GM21360 (cell line): ENCODE results near the gene MPPED1.

Experiments
- ATAC-seq: cut with Tn5 transposase; IDR thresholded peaks from one replicate; pipeline ENCODE4 v1.9.1; 2021; ENCODE audit warnings: mild to moderate bottlenecking, moderate library complexity; ENCODE audit not compliant: unreplicated experiment

Gene MPPED1

DNA sequence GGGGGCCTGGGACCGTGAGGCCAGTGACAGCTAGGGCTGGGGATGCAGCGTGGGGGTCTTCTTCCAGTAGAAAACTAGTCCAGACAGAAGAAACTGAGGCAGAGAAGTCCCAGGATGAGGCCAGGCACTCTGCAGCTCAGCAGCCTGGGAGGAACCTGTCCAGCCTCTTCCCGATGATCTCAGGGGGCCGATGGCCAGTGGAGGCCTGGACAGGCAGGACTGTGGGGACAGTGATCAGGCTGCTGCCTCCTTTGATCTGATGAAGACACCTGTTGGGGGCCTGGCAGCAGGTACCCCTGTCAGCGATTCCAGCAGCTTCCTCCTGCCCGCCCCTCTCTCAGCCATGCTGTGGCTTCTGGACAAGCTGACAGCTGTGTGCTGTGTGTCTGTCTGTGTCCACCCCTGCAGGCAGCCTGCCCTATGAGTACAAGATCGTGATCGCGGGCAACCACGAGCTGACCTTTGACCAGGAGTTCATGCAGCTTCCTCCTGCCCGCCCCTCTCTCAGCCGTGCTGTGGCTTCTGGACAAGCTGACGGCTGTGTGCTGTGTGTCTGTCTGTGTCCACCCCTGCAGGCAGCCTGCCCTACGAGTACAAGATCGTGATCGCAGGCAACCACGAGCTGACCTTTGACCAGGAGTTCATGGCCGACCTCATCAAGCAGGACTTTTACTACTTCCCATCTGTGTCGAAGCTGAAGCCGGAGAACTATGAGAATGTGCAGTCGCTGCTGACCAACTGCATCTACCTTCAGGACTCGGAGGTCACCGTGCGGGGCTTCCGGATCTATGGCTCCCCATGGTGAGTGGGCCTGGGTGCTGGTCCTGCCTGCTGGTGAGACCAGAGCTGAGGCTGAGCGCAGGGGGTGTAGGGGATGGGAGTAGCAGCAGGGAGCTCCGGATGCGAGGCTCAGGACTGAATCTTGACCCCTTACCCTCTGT lies 62.6 kb downstream of the MPPED1 start:
- ATAC-seq = no peak

DNA sequence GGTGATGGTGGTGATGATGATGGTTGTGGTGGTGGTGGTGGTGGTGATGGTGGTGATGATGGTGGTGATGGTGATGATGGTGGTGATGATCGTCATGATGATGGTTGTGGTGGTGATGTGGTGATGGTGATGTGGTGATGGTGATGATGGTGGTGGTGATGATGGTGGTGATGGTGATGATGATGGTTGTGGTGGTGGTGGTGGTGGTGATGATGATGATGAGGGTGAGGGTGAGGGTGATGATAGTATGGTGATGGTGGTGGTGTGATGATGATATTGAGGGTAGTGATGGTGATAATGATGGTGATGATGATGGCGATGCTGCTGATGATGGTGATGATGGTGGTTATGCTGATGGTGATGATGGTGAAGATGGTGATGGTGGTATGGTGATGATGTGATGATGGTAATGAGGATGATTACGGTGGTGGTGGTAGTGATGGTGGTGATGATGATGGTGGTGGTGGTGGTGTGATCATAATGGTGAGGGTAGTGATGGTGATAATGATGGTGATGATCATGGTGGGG lies 63.8 kb downstream of the MPPED1 start:
- ATAC-seq = no peak

DNA sequence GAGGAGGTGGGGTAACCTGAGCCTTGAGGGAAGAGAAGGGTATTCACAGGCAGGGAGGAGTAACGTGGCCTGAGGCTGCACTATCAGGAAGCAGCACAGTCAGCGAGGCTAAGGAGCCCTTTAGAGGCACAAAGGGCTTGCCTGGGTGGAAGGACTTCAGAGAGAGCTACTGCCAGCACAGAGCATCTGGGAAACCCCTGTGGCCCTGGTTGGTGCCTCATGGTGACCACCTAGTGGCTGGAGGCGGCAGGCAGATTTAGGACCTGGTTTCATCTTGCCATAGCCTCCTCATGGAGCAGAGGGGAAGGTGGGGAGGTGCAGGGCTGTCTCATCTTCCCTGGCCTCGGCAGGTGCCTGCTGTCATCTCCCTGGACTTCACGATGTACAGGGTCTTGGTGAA lies 64.5 kb downstream of the MPPED1 start:
- no peak for ATAC-seq

DNA sequence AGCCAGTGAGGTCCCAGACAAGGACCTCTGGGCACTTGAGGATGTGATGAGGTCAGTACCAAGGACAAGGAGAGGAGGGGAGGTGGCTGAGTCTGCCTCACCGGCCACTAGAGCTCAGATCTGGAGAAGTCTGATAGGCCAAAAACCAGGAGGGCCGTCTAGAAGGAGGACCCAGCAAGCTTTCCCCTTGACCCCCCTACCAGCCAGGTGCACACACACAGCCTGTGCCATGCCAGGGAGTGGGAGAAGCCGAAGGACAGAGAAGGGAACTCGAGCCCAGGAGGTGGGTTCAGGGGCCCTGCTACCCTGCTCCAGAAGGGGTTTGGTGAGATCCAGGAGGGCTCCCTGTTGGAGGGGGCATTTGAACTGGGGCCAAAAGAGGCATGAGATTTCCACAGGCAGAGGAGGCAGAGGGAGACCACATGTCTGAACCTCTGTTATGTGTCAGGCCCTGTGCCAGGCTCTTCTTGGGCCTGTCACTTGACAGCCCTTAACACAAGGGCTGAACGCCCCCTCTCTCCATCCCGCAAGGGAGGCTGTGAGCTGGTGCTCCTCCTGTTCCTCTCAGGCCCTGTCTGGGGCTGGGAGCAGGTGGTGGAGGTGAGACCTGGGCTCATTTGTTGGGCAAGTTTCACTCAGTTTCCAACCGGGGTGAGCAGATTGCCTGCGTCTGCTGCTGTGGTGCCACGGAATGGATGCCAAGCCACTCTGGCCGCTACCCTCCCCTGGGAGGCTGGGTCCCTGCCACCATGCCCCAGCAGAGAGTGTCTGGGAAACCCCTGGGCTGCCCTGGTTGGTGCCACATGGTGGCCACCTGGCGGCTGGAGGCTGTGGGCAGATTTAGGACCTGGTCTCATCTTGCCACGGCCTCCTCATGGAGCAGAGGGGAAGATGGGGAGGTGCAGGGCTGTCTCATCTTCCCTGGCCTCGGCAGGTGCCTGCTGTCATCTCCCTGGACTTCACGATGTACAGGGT lies 65.2 kb downstream of the MPPED1 start:
- ATAC-seq = no peak

DNA sequence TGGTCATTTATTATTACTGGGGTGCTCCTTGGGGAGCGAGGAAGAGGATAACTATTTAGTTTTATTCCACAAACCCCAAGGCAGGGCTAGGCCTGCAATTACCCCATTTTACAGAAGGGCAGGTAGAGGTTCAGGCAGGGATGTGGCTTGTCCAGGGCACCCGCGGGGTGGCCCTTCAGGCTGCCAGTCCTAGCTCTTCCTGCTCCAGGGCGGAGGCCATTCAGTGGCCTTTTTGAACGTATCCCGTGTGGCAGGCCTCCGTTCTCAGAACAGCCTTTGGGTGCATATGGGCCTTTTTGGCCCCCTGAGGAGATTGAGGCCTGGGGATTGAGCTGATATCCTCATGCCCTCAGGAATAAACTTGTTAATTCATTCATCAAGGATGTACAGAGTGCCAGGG lies 66.2 kb downstream of the MPPED1 start:
- ATAC-seq = no peak

- ATAC-seq = no peak
Observed at GRCh38 chr22:43478621-43479300, 66.9 kb downstream of the MPPED1 start.

- ATAC-seq = no peak
Observed at GRCh38 chr22:43479301-43479950, 67.6 kb downstream of the MPPED1 start.

- ATAC-seq = no peak
Observed at GRCh38 chr22:43479962-43480361, 68.1 kb downstream of the MPPED1 start.

GRCh38 chr22:43481568-43482317 lies 69.9 kb downstream of the MPPED1 start:
- no peak for ATAC-seq

DNA sequence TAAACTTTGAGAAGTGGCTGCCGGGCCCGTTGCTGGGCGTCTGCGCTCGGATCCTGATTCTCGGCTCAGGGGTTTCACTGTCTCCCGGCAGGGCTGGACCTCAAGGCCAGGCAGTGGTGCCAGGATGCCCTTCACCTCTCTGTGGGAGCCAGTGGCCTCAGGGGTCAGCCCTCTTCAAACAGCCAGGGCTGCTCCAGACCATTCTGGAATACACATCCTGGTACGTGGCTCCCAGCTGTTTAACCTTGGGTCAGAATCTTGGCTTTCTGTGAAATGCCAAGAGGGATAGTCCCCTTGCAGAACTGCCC lies 70.5 kb downstream of the MPPED1 start:
- ATAC-seq = no peak

GRCh38 chr22:43483266-43483665 lies 71.5 kb downstream of the MPPED1 start:
- ATAC-seq = no peak

GRCh38 chr22:43483669-43484068 lies 71.9 kb downstream of the MPPED1 start:
- ATAC-seq = no peak

DNA sequence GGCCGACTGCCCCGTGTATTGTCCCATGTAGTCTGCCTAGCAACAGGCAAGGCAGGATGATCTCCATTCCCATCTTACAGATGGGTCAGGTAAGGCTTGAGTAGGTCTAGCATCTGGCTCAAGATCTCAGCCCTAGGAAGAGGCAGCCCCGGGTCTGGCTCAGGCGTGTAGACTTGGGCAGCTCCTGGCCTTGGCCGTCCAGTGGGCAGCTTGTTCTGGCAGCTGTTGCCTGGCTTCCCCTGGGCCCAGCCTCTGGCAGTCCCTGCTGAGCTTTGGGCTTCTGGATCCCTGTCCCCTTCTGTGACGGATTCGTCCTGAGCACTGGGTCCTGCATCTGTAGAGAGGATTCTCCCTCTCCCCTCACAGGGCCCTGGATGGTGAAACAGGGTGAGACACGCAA lies 72.4 kb downstream of the MPPED1 start:
- ATAC-seq = no peak

DNA sequence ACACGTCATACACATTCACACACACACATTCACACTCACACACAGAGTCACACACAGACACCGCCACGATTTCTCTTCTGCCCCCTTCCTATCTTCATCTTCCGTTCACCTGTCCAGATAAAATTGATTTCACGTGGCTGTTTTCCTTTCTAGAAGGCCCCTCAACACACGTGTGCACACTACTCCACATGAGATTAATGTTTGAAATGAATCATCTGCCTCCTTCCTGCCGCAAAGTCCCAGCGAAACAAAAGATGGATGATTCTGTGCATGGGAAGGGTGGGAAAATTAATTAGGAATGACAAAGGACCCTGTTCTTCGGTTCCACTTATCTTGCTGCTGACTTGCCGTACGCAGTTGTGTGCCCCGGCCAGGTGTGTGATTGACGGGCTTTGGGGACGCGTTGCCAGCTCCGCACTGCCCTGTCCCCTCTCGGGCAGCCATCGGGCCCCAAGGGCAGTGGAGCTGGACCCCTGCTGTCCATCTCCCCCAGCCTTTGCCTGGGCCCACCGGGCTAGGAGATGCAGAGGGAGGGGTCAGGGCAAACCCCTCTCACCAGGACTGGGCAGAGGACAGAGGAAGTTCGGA lies 73.8 kb downstream of the MPPED1 start:
- no peak for ATAC-seq

- no peak for ATAC-seq
Observed at GRCh38 chr22:43487311-43488030, 75.7 kb downstream of the MPPED1 start.

- ATAC-seq = no peak
Observed at GRCh38 chr22:43488031-43488866, 76.4 kb downstream of the MPPED1 start.

DNA sequence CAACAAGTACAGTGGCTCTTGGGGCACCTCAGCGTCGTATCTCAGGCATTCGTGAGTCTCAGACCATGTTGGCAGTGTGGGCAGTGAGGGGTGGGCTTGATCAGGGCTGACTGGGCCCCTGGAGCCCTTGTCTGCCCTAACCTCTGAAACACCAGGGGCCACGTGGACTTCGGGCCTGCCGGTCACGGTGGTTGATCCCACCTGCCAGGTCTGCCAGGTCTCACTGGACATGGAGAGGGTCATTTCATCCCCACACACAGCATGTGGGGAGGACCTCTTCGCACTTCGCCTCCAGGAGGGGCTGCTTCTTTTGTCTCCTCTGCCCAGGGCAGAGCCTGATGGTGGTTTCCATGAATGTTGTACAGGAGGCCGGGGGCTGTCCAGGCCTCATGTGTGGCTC lies 77.1 kb downstream of the MPPED1 start:
- no peak for ATAC-seq

DNA sequence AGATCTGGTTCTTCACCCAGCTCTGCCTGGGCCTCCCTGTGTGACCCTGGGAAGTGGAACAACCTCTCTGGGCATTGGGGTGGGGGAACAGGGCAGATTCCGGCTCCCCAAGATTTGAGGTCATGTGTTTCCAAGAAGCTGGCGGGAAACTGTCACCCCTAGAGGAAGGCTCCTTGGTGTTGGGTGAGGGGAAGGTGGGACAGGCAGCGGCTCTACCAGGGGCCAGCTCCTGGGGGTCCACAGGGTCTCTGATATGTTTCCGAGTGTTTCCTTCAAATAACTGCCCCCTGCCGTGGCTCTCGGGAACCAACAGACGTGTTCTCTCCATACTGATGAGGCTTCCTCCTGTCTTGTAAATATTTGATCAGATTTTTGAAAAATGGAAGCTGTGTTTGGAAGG lies 78.5 kb downstream of the MPPED1 start:
- no peak for ATAC-seq
